ENCODE measurements around the gene GRK4.
"Not testable (repeated sequence)": the region's sequence is repeated elsewhere in the genome, so short reads cannot be mapped to it uniquely, and the experiment has no call there.

DNA sequence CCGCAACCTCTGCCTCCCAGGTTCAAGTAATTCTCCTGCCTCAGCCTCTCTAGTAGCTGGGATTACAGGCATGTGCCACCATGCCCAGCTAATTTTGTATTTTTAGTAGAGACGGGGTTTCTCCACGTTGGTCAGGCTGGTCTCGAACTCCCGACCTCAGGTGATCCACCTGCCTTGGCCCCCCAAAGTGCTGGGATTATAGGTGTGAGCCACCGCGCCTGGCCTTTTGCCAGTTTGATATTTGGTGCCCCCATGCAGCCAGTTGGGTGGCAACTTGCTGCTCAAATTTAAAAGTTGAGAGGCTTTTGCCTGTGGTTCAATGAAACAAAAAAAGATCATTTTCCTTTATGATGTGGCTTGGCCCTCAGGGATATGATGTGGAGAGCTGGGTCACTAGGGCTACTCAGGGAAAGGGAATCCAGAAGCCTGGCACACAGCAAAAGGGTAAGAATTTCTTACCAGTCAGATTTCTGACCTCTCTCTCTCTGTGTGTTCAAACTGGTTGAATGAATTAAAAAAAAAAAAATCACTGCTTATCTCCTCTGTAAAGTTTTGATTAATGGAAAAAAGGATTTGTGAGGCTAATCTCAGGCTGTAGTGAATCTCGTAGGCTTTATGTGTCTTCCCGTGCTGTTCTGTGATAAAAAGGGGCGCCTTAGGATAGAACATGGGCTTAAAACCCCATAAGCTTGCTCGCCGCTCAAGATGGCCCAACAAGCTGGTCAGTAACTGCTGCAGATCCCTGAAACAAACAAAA, 87.9 kb downstream of the GRK4 start:
- TF ChIP-seq CTCF, POLR2A (IDR thresholded peaks at IDR 0.05): not testable (repeated sequence)
